Stimulated activated CD4-positive, alpha-beta T cell treated with anti-CD3 and anti-CD28 coated beads, Interleukin-12 subunit alpha, Interleukin-12 subunit beta, amount 100 ng/mL, for 24 hours (primary cell): ENCODE measurements around the gene CUL3.
"Not testable (repeated sequence)": the region's sequence is repeated elsewhere in the genome, so short reads cannot be mapped to it uniquely, and the experiment has no call there.

ENCODE experiments used
- DNase-seq, 2 experiments: peaks; one replicate each; pipeline ENCODE4 v3.0.0-alpha.2; 2020; ENCODE audit warnings: low read depth in 2 of 2

The CUL3 gene

DNA sequence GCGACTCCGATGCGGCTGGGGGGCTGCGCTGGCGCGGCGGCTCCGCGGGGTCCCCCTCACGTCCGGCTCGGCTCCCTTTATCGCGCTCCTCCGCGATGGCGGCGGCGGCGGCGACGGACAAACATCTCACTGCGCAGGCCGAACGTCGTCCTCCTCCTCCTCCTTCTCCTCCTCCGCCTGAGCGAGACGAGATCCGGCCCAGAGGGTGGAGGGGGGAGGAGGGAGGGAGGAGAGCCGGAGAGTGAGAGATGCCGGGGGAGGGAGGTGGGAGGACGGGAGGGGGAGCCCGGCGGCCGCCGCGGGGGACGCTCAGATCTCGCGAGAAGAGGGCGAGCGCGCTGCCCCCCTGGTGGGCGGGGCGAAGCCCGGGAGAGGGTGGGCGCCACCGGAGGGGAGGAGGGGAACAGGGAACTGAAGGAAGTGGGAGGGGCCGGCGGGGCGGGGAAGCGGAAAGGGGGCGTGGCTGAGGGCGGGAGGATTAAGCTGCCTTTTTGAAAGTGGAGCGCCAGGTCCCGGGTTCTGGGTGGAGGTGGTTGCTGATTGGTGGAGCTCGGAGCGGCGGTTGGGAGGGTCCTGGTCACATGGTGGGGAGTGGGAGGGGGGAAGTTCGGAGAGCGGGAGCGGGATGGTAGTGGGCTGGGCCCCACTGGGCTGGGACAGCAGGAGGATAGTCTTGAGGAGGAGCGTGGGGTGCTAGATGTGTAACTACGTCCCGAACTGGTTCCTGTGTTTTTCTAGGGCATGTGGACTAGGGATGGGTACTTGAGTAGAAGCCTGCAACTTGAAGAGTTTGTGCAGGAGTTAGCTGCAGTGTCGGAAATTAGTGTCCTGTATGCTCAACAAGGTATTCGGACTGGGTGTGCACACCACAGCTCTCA, at the start of gene CUL3:
CUL3 (minus strand) TSS at position 153 of the 878 bp plus-strand sequence. CDS start 354 bp downstream, outside the sequence.
- peak; percentile 99 for DNase-seq

DNA sequence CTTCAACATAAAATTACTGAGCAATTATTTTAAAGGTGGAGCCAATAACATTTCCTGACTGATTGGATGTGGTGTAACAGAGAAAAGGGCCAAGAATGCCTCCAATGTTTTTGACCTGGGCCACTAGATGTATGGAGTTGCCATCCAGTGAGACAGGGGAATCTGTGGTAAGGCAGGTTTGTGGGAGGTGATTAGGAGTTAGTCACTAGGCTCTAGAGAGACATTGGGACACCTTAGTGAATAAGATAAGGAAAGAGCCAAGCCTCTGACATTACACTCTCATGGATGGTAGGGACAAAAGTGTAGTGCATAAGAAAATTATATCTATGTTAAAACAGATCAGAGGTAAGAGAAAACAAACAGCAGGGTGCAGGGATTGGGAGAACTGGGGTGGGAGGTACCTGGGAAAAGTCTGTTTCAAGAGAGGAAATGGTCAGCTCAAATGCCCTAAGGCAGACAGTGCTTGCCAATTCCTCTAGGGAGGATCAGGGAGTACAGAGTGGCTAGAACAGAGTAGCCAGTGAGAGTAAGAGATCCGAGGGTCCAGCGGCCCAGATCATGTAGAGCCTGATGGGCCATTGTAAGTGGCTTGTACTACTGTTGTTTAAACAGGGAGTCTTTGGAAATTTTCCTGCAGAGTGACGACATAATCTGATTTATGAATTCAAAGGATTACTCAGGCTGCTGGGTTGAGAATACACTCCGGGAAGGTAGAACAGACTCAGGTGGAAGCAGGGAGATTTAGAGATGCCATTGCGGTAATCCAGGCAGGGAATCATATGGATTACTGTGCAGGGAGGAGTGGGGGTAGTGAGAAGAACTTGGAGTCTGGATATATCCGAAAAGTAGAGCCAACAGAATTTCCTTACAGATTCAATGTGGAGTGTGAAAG, 45.7 kb upstream of the CUL3 start:
- DNase-seq = no peak

DNA sequence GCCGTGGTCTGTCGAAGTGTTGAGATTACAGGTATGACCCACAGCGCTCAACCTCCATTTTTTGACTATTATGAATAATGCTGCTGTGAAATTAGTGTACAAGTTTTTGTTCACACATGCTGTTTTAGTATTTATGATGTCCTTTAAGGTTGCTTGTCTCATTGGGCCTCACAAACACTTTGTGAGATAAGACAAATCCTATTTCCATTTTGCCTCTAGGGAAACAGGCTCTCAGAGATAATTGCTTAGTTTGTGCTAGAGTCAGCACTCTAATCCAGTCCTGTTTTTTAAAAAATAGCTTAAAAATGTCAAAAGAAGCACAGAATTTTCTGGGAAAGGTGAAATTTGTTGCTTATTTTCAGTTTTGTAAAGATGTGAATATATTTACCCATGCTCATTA, 43.3 kb upstream of the CUL3 start:
- DNase-seq = no peak

DNA sequence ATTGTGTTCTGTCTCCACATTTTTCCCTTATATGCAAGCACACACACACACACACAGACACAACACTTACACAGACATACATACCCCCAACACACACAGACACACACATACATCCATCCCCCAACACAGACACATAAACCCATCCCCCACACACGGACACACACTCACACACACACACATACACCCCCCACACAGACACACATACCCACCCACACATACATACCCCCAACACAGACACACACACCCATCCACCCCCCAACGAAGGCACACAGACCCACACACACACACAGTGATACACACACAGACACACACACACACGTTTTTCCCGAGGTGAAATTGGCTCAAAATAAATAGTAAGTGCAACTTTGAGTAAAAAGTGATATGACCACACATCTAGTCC, 41.6 kb upstream of the CUL3 start:
- no peak for DNase-seq

DNA sequence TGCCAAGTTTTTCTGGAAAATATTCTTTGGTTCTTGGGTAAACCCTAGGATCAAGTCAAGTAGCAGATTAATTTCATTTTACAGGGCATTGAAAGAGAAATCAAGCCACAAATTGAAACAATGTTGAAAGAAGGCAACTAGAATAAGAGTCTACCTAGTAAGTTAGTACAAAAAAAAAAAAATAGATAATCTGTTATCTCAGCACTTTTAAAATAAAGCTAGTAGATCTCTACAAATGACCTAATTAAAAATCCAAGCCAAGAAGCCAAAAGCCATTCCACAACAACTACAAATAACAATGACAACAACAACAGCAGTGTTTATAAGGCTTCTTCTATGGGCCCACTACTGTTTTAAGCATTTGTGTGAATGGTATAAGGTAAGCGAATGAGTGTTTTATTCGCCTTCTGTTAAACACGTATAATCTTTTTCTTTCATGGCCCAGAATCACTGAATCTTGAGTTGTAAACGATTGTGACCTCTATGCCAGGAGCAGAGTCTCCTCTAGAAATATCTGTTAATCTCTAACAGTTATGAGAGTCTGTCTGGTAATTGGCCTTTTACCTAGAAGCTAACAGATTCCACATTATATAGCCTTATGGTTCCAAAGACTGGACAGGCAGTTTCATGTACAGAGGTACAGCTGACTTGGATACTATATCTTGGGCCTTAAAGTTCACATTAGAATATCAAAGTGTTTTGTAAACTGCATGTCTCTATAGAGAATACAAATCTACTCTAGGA, 28.6 kb upstream of the CUL3 start:
- DNase-seq = no peak

DNA sequence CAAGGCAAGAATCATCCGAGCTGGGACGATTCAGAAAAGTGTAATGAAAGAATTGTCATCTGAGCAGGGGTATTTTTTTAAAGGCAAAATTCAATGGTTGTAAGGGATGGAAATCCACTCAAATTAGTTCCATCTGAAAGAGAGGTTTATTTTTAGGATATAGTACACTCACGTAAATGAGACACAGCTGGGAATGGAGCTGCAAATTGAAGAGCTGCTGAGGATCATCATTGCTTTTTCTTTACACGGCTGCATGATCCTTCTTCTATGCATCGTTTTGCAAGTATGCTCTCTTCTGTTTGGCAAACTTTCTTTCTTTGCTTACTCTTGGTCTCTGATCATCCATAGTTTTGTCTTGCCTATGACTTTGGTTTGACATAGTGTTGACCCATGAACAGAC, 27.4 kb upstream of the CUL3 start:
- DNase-seq = no peak

- no peak for DNase-seq
Observed at GRCh38 chr2:224611938-224612337, 26.8 kb upstream of the CUL3 start.

DNA sequence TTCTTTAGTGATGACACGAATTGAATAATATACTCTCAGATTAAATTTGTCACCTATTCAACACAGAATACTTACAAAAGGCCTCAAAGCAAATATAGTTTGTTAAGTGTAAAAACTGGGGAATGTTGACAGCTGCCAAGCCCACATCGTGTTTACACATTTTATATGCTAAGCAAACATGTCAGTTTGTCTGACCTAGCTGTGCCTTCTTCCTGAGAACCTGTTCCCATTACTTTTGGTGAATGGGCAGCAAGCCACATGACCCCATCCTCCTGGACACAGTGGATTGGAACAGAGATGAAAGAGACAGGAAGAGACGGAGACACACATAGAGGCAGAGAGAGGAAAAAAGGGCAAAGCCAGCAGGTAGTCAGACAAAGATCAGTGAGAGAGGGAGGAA, 22.9 kb upstream of the CUL3 start:
- DNase-seq = no peak

DNA sequence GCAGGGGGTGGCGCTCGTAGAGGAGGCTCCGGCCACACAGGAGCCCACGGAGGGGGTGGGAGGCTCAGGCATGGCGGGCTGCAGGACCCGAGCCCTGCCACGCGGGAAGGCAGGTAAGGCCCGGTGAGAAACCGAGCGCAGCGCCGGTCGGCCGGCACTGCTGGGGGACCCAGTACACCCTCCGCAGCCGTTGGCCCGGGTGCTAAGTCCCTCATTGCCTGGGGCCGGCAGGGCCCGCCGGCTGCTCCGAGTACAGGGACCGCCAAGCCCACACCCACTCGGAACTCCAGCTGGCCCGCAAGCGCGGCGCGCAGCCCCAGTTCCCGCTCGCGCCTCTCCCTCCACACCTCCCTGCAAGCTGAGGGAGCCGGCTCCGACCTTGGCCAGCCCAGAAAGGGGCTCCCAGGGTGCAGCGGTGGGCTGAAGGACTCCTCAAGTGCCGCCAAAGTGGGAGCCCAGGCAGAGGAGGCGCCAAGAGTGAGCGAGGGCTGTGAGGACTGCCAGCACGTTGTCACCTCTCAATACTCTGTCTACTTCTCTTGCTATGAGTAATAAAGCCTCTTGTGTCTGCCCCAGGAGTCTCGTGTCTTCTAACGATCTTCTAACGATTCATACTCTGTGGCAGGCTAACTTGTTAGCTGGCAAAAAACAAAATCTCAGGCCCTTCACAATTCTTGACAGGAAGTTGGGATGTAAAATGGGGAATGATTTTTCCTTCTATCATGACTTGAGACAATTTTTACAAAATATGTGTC, 18.8 kb upstream of the CUL3 start:
- DNase-seq = not testable (repeated sequence)

DNA sequence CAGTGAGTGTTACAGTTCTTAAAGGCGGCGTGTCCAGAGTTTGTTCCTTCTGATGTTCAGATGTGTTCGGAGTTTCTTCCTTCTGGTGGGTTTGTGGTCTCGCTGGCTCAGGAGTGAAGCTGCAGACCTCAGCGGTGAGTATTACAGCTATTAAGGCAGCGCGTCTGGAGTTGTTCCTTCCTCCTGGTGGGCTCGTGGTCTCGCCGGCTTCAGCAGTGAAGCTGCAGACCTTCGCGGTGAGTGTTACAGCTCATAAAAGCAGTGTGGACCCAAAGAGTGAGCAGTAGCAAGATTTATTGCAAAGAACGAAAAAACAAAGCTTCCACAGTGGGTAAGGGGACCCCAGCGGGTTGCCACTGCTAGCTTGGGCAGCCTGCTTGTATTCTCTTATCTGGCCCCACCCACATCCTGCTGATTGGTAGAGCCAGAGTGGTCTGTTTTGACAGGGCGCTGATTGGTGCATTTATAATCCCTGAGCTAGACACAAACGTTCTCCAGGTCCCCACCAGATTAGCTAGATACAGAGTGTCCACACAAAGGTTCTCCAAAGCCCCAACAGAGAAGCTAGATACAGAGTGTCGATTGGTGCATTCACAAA, 17.7 kb upstream of the CUL3 start:
- DNase-seq = not testable (repeated sequence)

GRCh38 chr2:224601923-224602322, 16.8 kb upstream of the CUL3 start:
- no peak for DNase-seq

GRCh38 chr2:224598678-224599077, 13.5 kb upstream of the CUL3 start:
- no peak for DNase-seq

DNA sequence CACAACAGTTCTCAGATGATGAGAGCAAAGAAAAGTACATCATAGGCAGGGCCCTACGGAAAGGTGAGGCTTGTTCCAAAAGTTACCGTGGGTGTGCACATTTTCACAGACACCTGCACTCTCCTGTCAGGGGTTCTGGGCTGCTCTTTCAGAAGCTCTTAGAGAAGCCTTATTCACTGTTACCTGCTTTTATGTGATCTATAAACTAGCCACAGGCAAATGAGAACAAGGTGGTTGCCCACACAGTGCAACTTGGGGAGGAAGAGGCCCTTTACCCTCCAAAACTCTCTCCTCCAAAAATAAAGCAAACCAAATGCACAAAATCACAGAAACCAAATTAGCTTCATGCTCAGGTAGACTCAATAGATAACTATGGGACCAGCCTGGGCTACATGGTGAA, 11.1 kb upstream of the CUL3 start:
- no peak for DNase-seq

- no peak for DNase-seq
Observed at GRCh38 chr2:224595518-224595917, 10.4 kb upstream of the CUL3 start.

- no peak for DNase-seq
Observed at GRCh38 chr2:224594840-224595239, 9.7 kb upstream of the CUL3 start.

GRCh38 chr2:224591220-224591619, 6.1 kb upstream of the CUL3 start:
- DNase-seq = no peak

- no peak for DNase-seq
Observed at GRCh38 chr2:224586127-224586695, 1.0 kb upstream of the CUL3 start.

DNA sequence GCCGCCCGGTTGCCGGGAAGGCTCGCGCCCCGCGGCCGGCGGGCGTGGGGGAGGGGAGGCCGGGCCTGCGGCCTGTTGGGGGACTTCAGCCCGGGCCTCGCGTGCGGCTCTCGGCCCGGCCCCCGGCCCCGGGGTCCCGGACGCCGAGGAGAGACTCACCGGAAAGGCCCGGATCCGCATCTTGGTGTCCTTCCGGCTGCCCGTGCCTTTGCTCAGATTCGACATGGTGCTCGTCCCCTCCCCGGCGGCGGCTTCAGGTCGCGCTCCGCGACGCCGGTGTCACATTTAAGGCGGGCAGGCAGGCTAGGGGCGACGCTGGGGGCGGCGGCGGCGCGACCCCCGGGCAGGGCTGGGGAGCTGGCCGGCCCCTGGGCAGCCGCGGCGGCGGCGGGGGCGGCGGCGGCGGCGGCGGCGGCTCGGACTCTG, 365 bp downstream of the CUL3 start:
- DNase-seq = peak; percentile 44 to 45

DNA sequence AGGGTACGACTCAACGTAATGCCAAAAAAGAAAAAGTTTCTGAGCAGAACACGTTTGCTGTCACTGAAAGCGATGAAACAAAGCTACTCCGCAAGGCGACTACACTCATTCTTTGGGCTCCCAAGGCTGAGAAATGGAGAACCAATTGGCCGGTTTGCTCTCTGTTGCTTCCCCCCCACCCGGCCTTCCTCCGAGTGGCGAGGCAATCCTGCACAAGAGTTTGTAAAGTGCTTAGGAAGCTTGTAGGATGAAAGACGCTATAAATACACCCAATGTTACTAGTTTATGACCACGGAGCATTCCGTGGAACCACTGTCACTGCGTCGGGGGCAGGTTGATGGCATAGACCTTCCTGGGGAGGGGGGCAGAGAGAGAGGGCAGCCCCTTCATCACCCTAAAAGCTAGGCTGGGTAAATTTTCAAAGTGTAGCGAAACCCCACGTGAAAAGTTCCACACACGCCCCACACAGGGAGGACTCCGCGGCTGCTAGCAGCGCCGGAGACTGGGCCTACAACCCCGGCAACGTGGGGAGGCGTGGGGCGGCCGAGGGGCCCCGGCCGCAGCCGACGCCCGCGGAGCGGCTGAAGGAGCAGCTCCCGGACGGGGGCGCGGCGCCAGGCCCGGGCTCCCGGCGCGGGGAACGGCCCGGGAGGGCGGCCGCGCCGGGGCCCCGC, 915 bp downstream of the CUL3 start:
- peak in 1 of 2 experiments; percentile 7 for DNase-seq

DNA sequence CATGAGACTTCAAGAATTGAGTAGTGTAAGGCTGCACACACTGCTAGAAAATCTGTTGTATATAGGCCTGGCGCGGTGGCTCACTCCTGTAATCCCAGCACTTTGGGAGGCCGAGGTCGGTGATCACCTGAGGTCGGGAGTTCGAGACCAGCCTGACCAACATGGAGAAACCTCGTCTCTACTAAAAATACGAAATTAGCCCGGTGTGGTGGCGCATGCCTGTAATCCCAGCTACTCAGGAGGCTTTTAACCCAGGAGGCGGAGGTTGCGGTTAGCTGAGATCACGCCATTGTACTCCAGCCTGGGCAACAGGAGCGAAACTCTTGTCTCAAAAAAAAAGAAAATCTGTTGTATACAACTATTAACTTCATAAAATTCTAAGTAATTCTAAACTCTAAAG, 2.1 kb downstream of the CUL3 start:
- not testable (repeated sequence) for DNase-seq
